ENCODE data around the gene ARL1. TPM values are rescaled to one million over a fixed set of nuclear protein-coding genes. Genes with fewer than 3 reads are reported as not detected.
"Not testable (repeated sequence)": the region's sequence is repeated elsewhere in the genome, so short reads cannot be mapped to it uniquely, and the experiment has no call there.

The ARL1 gene
- polyA plus RNA-seq, 1 donor from 2014 or later, result 32.3 TPM

DNA sequence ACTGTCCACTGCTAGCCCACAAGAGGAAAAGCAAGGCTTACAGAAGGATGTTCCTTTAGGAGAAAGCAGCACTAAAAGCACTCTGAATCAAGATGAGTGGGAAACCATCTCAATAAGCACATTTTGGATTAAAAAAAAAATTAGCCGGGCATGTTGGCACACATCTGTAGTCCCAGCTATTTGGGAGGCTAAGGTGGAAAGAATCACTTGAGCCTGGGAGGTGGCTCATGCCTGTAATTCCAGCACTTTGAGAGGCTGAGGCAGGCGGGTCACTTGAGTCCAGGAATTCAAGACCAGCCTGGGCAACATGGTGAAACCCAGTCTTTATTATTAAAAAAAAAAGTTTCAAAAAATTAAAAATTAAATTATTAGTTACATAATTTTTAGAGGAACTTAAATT lies 17.0 kb upstream of the ARL1 start:
- Histone ChIP-seq H3F3A (ENCODE audit: insufficient read depth, low read length, poor library complexity, severe bottlenecking) (no peaks in the 10 kb centered on the region), H3K9me2 (ENCODE audit: insufficient read depth, low read length) (no peaks in the 10 kb centered on the region), H3K79me2 (replicated peaks; ENCODE audit: insufficient read depth, low read length) (no peaks in the 10 kb centered on the region), H3K9me3 (ENCODE audit: low read length) (no peaks in the 10 kb centered on the region), H3K4me2 (ENCODE audit: low read length) (no peak overlapping the region), H2AFZ (ENCODE audit: low read depth, low read length) (no peak overlapping the region), H3K27me3 (ENCODE audit: insufficient read depth, low read depth, low read length) (no peaks in the 10 kb centered on the region), H4K20me1 (ENCODE audit: insufficient read depth) (no peaks in the 10 kb centered on the region), H3K27ac (ENCODE audit: low read length) (no peak overlapping the region), H3K36me3 (ENCODE audit: insufficient read depth, low read length) (no peaks in the 10 kb centered on the region), H3K4me3 (ENCODE audit: low read length) (no peak overlapping the region), H3K9ac (ENCODE audit: low read length) (no peak overlapping the region)
- TF ChIP-seq, protein P1, sequence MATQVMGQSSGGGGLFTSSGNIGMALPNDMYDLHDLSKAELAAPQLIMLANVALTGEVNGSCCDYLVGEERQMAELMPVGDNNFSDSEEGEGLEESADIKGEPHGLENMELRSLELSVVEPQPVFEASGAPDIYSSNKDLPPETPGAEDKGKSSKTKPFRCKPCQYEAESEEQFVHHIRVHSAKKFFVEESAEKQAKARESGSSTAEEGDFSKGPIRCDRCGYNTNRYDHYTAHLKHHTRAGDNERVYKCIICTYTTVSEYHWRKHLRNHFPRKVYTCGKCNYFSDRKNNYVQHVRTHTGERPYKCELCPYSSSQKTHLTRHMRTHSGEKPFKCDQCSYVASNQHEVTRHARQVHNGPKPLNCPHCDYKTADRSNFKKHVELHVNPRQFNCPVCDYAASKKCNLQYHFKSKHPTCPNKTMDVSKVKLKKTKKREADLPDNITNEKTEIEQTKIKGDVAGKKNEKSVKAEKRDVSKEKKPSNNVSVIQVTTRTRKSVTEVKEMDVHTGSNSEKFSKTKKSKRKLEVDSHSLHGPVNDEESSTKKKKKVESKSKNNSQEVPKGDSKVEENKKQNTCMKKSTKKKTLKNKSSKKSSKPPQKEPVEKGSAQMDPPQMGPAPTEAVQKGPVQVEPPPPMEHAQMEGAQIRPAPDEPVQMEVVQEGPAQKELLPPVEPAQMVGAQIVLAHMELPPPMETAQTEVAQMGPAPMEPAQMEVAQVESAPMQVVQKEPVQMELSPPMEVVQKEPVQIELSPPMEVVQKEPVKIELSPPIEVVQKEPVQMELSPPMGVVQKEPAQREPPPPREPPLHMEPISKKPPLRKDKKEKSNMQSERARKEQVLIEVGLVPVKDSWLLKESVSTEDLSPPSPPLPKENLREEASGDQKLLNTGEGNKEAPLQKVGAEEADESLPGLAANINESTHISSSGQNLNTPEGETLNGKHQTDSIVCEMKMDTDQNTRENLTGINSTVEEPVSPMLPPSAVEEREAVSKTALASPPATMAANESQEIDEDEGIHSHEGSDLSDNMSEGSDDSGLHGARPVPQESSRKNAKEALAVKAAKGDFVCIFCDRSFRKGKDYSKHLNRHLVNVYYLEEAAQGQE (IDR thresholded peaks at IDR 0.05; ENCODE audit: borderline replicate concordance), result no peak
- TF ChIP-seq, protein P2, sequence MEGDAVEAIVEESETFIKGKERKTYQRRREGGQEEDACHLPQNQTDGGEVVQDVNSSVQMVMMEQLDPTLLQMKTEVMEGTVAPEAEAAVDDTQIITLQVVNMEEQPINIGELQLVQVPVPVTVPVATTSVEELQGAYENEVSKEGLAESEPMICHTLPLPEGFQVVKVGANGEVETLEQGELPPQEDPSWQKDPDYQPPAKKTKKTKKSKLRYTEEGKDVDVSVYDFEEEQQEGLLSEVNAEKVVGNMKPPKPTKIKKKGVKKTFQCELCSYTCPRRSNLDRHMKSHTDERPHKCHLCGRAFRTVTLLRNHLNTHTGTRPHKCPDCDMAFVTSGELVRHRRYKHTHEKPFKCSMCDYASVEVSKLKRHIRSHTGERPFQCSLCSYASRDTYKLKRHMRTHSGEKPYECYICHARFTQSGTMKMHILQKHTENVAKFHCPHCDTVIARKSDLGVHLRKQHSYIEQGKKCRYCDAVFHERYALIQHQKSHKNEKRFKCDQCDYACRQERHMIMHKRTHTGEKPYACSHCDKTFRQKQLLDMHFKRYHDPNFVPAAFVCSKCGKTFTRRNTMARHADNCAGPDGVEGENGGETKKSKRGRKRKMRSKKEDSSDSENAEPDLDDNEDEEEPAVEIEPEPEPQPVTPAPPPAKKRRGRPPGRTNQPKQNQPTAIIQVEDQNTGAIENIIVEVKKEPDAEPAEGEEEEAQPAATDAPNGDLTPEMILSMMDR (IDR thresholded peaks at IDR 0.05; ENCODE audit: poor library complexity, severe bottlenecking), result no peak
- no peak for TF ChIP-seq EZH2 (IDR thresholded peaks at IDR 0.05; ENCODE audit: borderline replicate concordance, insufficient read depth, low read length, poor library complexity, severe bottlenecking)
- TF ChIP-seq POLR2AphosphoS5 (IDR thresholded peaks at IDR 0.05), result no peak
- TF ChIP-seq RAD21 (conservative IDR thresholded peaks at IDR 0.05), result no peak
- no peak for TF ChIP-seq MXI1 (conservative IDR thresholded peaks at IDR 0.05; ENCODE audit: poor library complexity, severe bottlenecking)
- no peak for TF ChIP-seq EP300 (conservative IDR thresholded peaks at IDR 0.05; ENCODE audit: poor library complexity, severe bottlenecking)
- no peak for TF ChIP-seq TAF1 (IDR thresholded peaks at IDR 0.05; ENCODE audit: low read depth)
- no peak for TF ChIP-seq SMC3 (conservative IDR thresholded peaks at IDR 0.05; ENCODE audit: poor library complexity)

DNA sequence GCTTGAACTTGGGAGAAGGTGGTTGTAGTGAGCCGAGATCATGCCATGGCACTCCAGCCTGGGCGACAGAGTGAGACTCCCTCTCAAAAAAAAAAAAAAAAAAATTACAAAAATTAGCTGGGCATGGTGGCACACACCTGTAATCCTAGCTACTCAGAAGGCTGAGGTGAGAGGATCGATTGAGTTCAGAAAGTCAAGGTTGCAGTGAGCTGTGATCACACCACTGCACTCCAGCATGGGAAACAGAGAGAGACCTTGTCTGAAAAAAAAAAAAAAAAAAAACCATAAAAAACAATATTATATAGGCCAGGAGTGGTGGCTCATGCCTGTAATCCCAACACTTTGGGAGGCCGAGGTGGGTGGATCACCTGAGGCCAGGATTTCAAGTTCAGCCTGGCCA lies 14.5 kb upstream of the ARL1 start:
- H3K4me2 ChIP-seq (ENCODE audit: low read length); H3F3A ChIP-seq (ENCODE audit: insufficient read depth, low read length, poor library complexity, severe bottlenecking); H3K36me3 ChIP-seq (ENCODE audit: insufficient read depth, low read length); H3K27me3 ChIP-seq (ENCODE audit: insufficient read depth, low read depth, low read length); H3K4me3 ChIP-seq (ENCODE audit: low read length); H3K9me3 ChIP-seq (ENCODE audit: low read length); H3K79me2 ChIP-seq (replicated peaks; ENCODE audit: insufficient read depth, low read length); H3K9me2 ChIP-seq (ENCODE audit: insufficient read depth, low read length); H3K27ac ChIP-seq (ENCODE audit: low read length); H3K9ac ChIP-seq (ENCODE audit: low read length); H2AFZ ChIP-seq (ENCODE audit: low read depth, low read length); H4K20me1 ChIP-seq (ENCODE audit: insufficient read depth): not testable (repeated sequence)

DNA sequence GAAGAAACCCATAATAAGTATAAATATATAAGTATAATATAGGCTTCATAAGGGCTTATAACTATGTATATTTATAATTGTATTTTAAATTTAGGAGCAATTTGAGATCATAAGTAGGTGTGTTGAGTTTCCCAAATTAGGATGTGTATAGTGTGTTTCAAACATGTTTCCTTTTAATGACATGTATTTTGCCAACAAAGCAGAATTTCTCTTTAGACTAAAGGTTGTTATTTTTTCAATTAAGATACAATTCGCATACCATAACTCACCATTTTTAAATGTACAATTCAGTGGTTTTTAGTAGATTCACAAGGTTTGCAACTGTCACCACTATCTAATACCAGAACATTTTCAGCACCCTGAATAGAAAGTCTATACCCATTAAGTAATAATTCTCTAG lies 7.7 kb upstream of the ARL1 start:
- Histone ChIP-seq H3K4me2 (ENCODE audit: low read length) (no peak overlapping the region), H3K27me3 (ENCODE audit: insufficient read depth, low read depth, low read length) (no peaks in the 10 kb centered on the region), H3K36me3 (ENCODE audit: insufficient read depth, low read length) (no peaks in the 10 kb centered on the region), H3K27ac (ENCODE audit: low read length) (no peak overlapping the region), H3F3A (ENCODE audit: insufficient read depth, low read length, poor library complexity, severe bottlenecking) (no peaks in the 10 kb centered on the region), H4K20me1 (ENCODE audit: insufficient read depth) (no peaks in the 10 kb centered on the region), H3K9me2 (ENCODE audit: insufficient read depth, low read length) (no peaks in the 10 kb centered on the region), H3K9me3 (ENCODE audit: low read length) (no peaks in the 10 kb centered on the region), H3K9ac (ENCODE audit: low read length) (no peak overlapping the region), H3K4me3 (ENCODE audit: low read length) (no peak overlapping the region), H3K79me2 (replicated peaks; ENCODE audit: insufficient read depth, low read length) (no peaks in the 10 kb centered on the region), H2AFZ (ENCODE audit: low read depth, low read length) (no peak overlapping the region)
- TF ChIP-seq, protein P2 (IDR thresholded peaks at IDR 0.05; ENCODE audit: poor library complexity, severe bottlenecking), result no peak
- TF ChIP-seq EP300 (conservative IDR thresholded peaks at IDR 0.05; ENCODE audit: poor library complexity, severe bottlenecking) (no peak), MXI1 (conservative IDR thresholded peaks at IDR 0.05; ENCODE audit: poor library complexity, severe bottlenecking) (no peak), TAF1 (IDR thresholded peaks at IDR 0.05; ENCODE audit: low read depth) (no peak), EZH2 (IDR thresholded peaks at IDR 0.05; ENCODE audit: borderline replicate concordance, insufficient read depth, low read length, poor library complexity, severe bottlenecking) (no peak), POLR2AphosphoS5 (IDR thresholded peaks at IDR 0.05) (no peak), SMC3 (conservative IDR thresholded peaks at IDR 0.05; ENCODE audit: poor library complexity) (no peak), RAD21 (conservative IDR thresholded peaks at IDR 0.05) (no peak)
- TF ChIP-seq, protein P1 (IDR thresholded peaks at IDR 0.05; ENCODE audit: borderline replicate concordance), result no peak

All from neural cell (in vitro differentiated cells).